Measurements from ENCODE around the gene GAS7.

GAS7 gene

GRCh38 chr17:10147761-10148415, 50.5 kb downstream of the GAS7 start:
- no peaks in the 10 kb centered on the region for H3K27me3 ChIP-seq (replicated peaks)

GRCh38 chr17:10147040-10147439, 51.4 kb downstream of the GAS7 start:
- in situ Hi-C loops (cut with HindIII; ENCODE audit: low pct_ligation_motif_present, low sequenced_read_pairs), result no loop called here
- H3K27ac ChIP-seq, result no peak overlapping the region
- TF ChIP-seq, protein P1, sequence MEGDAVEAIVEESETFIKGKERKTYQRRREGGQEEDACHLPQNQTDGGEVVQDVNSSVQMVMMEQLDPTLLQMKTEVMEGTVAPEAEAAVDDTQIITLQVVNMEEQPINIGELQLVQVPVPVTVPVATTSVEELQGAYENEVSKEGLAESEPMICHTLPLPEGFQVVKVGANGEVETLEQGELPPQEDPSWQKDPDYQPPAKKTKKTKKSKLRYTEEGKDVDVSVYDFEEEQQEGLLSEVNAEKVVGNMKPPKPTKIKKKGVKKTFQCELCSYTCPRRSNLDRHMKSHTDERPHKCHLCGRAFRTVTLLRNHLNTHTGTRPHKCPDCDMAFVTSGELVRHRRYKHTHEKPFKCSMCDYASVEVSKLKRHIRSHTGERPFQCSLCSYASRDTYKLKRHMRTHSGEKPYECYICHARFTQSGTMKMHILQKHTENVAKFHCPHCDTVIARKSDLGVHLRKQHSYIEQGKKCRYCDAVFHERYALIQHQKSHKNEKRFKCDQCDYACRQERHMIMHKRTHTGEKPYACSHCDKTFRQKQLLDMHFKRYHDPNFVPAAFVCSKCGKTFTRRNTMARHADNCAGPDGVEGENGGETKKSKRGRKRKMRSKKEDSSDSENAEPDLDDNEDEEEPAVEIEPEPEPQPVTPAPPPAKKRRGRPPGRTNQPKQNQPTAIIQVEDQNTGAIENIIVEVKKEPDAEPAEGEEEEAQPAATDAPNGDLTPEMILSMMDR (IDR thresholded peaks at IDR 0.05; ENCODE audit: low read depth, low read length, missing control alignments), result no peak
- no peak for DNase-seq
- H3K27me3 ChIP-seq (replicated peaks), result no peaks in the 10 kb centered on the region
- no peak overlapping the region for H3K4me3 ChIP-seq (ENCODE audit: low read depth, low read length)
- H3K36me3 ChIP-seq (replicated peaks), result no peaks in the 10 kb centered on the region

More at GRCh38 chr17:10147761-10148415, 50.5 kb downstream of the GAS7 start:
- no peak overlapping the region for H3K4me3 ChIP-seq (ENCODE audit: low read depth, low read length)
- no peak overlapping the region for H3K27ac ChIP-seq
- H3K36me3 ChIP-seq (replicated peaks), result no peaks in the 10 kb centered on the region
- no peak for DNase-seq
- TF ChIP-seq, protein P1 (IDR thresholded peaks at IDR 0.05; ENCODE audit: low read depth, low read length, missing control alignments), result no peak
- in situ Hi-C loops (cut with HindIII; ENCODE audit: low pct_ligation_motif_present, low sequenced_read_pairs), result no loop called here

DNA sequence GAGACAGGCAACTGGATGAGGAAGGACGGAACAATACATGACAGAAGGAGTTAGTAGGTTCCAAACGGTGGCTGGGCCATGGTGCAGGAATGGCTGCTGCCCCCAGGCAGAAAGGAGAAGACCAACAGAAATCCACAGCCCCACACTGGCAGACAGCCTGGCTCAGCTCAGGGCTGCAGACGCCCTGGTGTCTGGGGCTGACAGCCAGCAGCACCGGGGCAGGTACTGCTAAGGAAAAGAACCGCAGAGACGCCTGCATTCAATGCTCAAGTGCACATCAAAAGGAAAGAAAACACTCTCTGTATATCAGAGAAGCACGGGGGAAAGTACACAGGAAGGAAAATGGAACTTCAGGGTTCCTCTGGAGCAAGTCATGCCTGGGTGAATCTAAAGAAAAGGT, 53.4 kb downstream of the GAS7 start:
- TF ChIP-seq, protein P1 (IDR thresholded peaks at IDR 0.05; ENCODE audit: low read depth, low read length, missing control alignments), result no peak
- Histone ChIP-seq H3K27ac (no peak overlapping the region), H3K36me3 (replicated peaks) (no peaks in the 10 kb centered on the region), H3K4me3 (ENCODE audit: low read depth, low read length) (no peak overlapping the region), H3K27me3 (replicated peaks) (no peaks in the 10 kb centered on the region)
- no peak for DNase-seq
- in situ Hi-C loops (cut with HindIII; ENCODE audit: low pct_ligation_motif_present, low sequenced_read_pairs), result no loop called here

- TF ChIP-seq, protein P1 (IDR thresholded peaks at IDR 0.05; ENCODE audit: low read depth, low read length, missing control alignments), result no peak
- no peaks in the 10 kb centered on the region for H3K36me3 ChIP-seq (replicated peaks)
- no peak for DNase-seq
- no peaks in the 10 kb centered on the region for H3K27me3 ChIP-seq (replicated peaks)
- in situ Hi-C loops (cut with HindIII; ENCODE audit: low pct_ligation_motif_present, low sequenced_read_pairs), result no loop called here
- H3K27ac ChIP-seq, result no peak overlapping the region
- H3K4me3 ChIP-seq (ENCODE audit: low read depth, low read length), result no peak overlapping the region
These were observed 54.0 kb downstream of the GAS7 start for GRCh38 chr17:10144456-10144855.

DNA sequence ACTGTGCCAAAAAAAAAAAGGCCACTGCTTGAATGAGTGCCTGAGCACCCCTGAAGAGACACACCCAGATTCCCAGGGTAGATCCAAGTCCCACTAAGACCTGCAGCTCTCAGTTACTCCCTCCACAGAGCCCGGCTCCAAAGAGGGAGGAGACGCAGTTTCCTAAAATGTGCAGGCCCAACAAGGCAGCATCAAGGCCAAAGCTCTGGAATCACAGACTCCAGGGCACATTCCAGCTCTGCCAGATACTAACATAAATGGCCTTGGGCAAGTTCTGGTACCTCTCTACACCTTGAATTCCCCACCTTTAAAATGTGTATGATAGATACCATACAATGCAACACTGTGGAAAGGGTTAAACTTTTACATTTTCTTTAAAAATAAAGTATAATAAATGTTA, 57.0 kb downstream of the GAS7 start:
- H3K27ac ChIP-seq, result no peak overlapping the region
- no peaks in the 10 kb centered on the region for H3K27me3 ChIP-seq (replicated peaks)
- no peak for DNase-seq
- TF ChIP-seq, protein P1 (IDR thresholded peaks at IDR 0.05; ENCODE audit: low read depth, low read length, missing control alignments), result no peak
- no peak overlapping the region for H3K4me3 ChIP-seq (ENCODE audit: low read depth, low read length)
- H3K36me3 ChIP-seq (replicated peaks), result no peaks in the 10 kb centered on the region
- in situ Hi-C loops (cut with HindIII; ENCODE audit: low pct_ligation_motif_present, low sequenced_read_pairs), result no loop called here

GRCh38 chr17:10139577-10139976, 58.8 kb downstream of the GAS7 start:
- TF ChIP-seq, protein P1 (IDR thresholded peaks at IDR 0.05; ENCODE audit: low read depth, low read length, missing control alignments), result no peak
- in situ Hi-C loops (cut with HindIII; ENCODE audit: low pct_ligation_motif_present, low sequenced_read_pairs), result no loop called here
- Histone ChIP-seq H3K36me3 (replicated peaks) (no peaks in the 10 kb centered on the region), H3K27me3 (replicated peaks) (no peaks in the 10 kb centered on the region), H3K4me3 (ENCODE audit: low read depth, low read length) (no peak overlapping the region), H3K27ac (no peak overlapping the region)
- no peak for DNase-seq

Data from brain microvascular endothelial cell (primary cell).